CD4-positive, alpha-beta T cell treated with Interleukin-15 for 4 hours (primary cell): Measurements from ENCODE around the gene ZCCHC9.

Experiments used
- DNase-seq: peaks from one replicate; pipeline ENCODE4 v3.0.0-alpha.2; 2020; ENCODE audit warnings: low spot score

Gene ZCCHC9

GRCh38 chr5:81359108-81359507 lies 57.7 kb downstream of the ZCCHC9 start:
- no peak for DNase-seq

DNA sequence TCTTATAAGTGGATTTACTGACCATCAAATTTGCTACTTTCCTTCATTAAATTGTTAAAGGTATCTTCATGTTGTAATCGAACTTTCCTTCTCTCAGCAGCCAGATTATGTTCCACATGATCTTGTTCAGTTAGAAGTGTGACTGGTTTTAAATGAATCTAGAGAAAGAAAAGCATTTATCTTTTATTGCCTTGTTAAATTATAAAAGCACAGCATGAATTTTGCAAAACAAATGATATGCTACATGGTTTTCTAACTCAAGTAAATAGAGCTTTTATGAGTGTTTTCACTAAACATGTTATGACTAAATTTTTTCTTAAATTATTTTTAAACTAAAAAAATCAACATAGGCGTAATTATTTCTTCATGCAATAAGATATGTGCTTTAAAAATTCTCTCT lies 58.5 kb downstream of the ZCCHC9 start:
- no peak for DNase-seq

- no peak for DNase-seq
These were observed 59.3 kb downstream of the ZCCHC9 start for GRCh38 chr5:81360640-81361039.

GRCh38 chr5:81361600-81361999 lies 60.2 kb downstream of the ZCCHC9 start:
- no peak for DNase-seq
